Trophoblast cell (in vitro differentiated cells and primary cell): ENCODE results near the gene NAP1L4.

ENCODE experiments used
- DNase-seq, 2 donors: peaks; one replicate each; pipeline ENCODE4 v3.0.0-alpha.2; 2016
- H2AFZ ChIP-seq: 2 replicates; pipeline ENCODE4 v1.6.1; 2013; ENCODE audit warnings: low read length, moderate library complexity, mild to moderate bottlenecking; ENCODE audit not compliant: insufficient read depth, poor library complexity
- H2AK5ac ChIP-seq: 2 replicates; pipeline ENCODE4 v1.6.1; 2013; ENCODE audit warnings: mild to moderate bottlenecking, low read length
- H2BK120ac ChIP-seq: 2 replicates; pipeline ENCODE4 v1.6.1; 2013; ENCODE audit warnings: low read length, mild to moderate bottlenecking, moderate library complexity; ENCODE audit not compliant: insufficient read depth, poor library complexity
- H2BK12ac ChIP-seq: 2 replicates; pipeline ENCODE4 v1.6.1; 2013; ENCODE audit warnings: mild to moderate bottlenecking, low read length, moderate library complexity
- H2BK5ac ChIP-seq: 2 replicates; pipeline ENCODE4 v1.6.1; 2013; ENCODE audit warnings: low read length, low read depth, moderate library complexity, mild to moderate bottlenecking; ENCODE audit not compliant: poor library complexity
- H3K14ac ChIP-seq: 2 replicates; pipeline ENCODE4 v1.6.1; 2013; ENCODE audit warnings: mild to moderate bottlenecking, low read length
- H3K18ac ChIP-seq: 2 replicates; pipeline ENCODE4 v1.6.1; 2013; ENCODE audit warnings: mild to moderate bottlenecking, low read length
- H3K23ac ChIP-seq: 2 replicates; pipeline ENCODE4 v1.6.1; 2013; ENCODE audit warnings: low read length
- H3K27ac ChIP-seq: 2 replicates; pipeline ENCODE4 v1.5.1; 2013; ENCODE audit warnings: low read depth, mild to moderate bottlenecking, inconsistent platforms, low read length, moderate library complexity
- H3K27me3 ChIP-seq: 2 replicates; pipeline ENCODE4 v1.6.1; 2013; ENCODE audit warnings: inconsistent platforms, mild to moderate bottlenecking, low read length, moderate library complexity; ENCODE audit not compliant: insufficient read depth
- H3K36me3 ChIP-seq, 2 experiments: 1 replicate in 1 of 2; 2 replicates in 1 of 2; pipeline ENCODE4 v1.6.1; 2013; ENCODE audit warnings: low read length in 2 of 2, mild to moderate bottlenecking in 2 of 2, moderate library complexity in 1 of 2; ENCODE audit not compliant: insufficient read depth in 2 of 2, control insufficient read depth in 1 of 2
- H3K4ac ChIP-seq: 2 replicates; pipeline ENCODE4 v1.6.1; 2013; ENCODE audit warnings: low read depth, mild to moderate bottlenecking, low read length, moderate library complexity
- H3K4me1 ChIP-seq, 2 experiments: 1 replicate in 1 of 2; 2 replicates in 1 of 2; pipeline ENCODE4 v1.6.1; 2013; ENCODE audit warnings: low read length in 2 of 2, mild to moderate bottlenecking in 2 of 2, moderate library complexity in 1 of 2; ENCODE audit not compliant: insufficient read depth in 2 of 2, control insufficient read depth in 1 of 2
- H3K4me2 ChIP-seq: 2 replicates; pipeline ENCODE4 v1.6.1; 2013; ENCODE audit warnings: inconsistent platforms, mild to moderate bottlenecking, low read length, moderate library complexity
- H3K4me3 ChIP-seq: 2 replicates; pipeline ENCODE4 v1.5.1; 2013; ENCODE audit warnings: mild to moderate bottlenecking, low read depth, low read length, inconsistent platforms
- H3K79me1 ChIP-seq: one replicate; pipeline ENCODE4 v1.6.1; 2013; ENCODE audit warnings: low read length
- H3K79me2 ChIP-seq: 2 replicates; pipeline ENCODE4 v1.6.1; 2013; ENCODE audit warnings: low read length, mild to moderate bottlenecking; ENCODE audit not compliant: control insufficient read depth, insufficient read depth, poor library complexity
- H3K9ac ChIP-seq: 2 replicates; pipeline ENCODE4 v1.6.1; 2013; ENCODE audit warnings: mild to moderate bottlenecking, low read length
- H3K9me3 ChIP-seq: 2 replicates; pipeline ENCODE4 v1.6.1; 2013; ENCODE audit warnings: low read depth, mild to moderate bottlenecking, control low read depth, inconsistent platforms, low read length; ENCODE audit not compliant: insufficient read depth
- H4K12ac ChIP-seq: 2 replicates; pipeline ENCODE4 v1.6.1; 2013; ENCODE audit warnings: low read depth, mild to moderate bottlenecking, low read length, moderate library complexity
- H4K8ac ChIP-seq: 2 replicates; pipeline ENCODE4 v1.6.1; 2013; ENCODE audit warnings: low read depth, mild to moderate bottlenecking, low read length, moderate library complexity
- H4K91ac ChIP-seq: one replicate; pipeline ENCODE4 v1.6.1; 2013; ENCODE audit warnings: low read depth, mild to moderate bottlenecking, low read length, moderate library complexity
- WGBS: extraction: QIAGEN DNeasy Blood & Tissue Kit; methylation state at CpG from one replicate; pipeline ENCODE4 v1.1.7; 2013; ENCODE audit warnings: missing lambda C conversion rate; ENCODE audit not compliant: insufficient read length, insufficient coverage; ENCODE audit errors: extremely low coverage; 5-methylcytosine and 5-hydroxymethylcytosine counted together

The NAP1L4 gene

DNA sequence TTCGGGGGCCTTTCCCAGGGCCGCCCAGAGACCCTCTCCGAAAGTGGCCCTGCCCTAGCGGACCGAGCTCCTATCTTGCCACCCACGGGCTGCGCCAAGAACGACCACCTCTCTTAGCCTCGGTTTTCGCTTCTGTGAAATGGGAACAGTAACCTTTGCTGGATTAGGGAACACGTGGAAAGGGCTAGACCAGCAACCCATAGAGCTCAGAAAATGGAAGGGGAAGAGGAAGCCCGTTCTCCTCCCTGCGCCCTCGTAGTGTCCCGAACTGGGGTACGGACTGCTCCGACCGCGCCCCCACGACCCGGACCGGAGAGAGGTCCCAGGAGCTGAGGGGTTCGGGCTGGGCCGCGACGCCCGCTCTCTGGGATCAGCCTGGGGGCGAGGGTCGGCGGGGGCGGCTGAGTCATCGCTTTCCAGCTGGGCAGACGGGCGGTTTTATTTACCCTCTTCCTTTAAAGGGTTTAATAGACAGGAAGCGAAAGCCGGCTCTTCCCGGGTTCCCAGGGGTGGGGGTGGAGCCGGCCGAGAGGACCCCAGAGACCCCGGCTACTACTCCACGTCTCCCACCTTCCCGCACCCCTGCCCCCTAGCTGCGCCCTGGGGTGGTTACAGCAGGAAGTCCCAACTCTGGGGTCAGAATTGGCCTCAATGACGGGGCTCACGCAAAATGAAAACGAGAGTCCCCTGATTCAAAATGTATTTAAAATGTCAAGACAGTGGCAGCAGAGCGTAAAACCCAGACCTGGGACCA is 62.0 kb downstream of the NAP1L4 start:
- Histone ChIP-seq H3K4me3 (no peak overlapping the region), H3K14ac (peak overlapping the region; percentile 24), H3K18ac (peak overlapping the region; percentile 48), H3K4ac (no peak overlapping the region), H3K27ac (peak overlapping the region; percentile 12), H3K36me3 (no peaks in the 10 kb centered on the region), H3K23ac (no peak overlapping the region), H3K27me3 (peaks cover 36% of the 10 kb centered on the region), H4K91ac (peak overlapping the region; percentile 31), H4K12ac (peak overlapping the region; percentile 64), H2BK12ac (peak overlapping the region; percentile 84), H3K79me2 (no peaks in the 10 kb centered on the region), H3K4me2 (peak overlapping the region; percentile 60), H4K8ac (peak overlapping the region; percentile 74), H2AFZ (peak overlapping the region; percentile 8), H2BK5ac (no peak overlapping the region), H2BK120ac (peak overlapping the region; percentile 23), H3K4me1 (peaks cover 15 to 29% of the 10 kb centered on the region in 2 experiments), H3K9me3 (peaks cover 14% of the 10 kb centered on the region), H3K9ac (no peak overlapping the region), H2AK5ac (peak overlapping the region; percentile 27), H3K79me1 (peaks cover 5% of the 10 kb centered on the region)
- WGBS: no CpG with 5 or more reads among the region's 47 CpGs
- peak; percentile 22 to 53 for DNase-seq

DNA sequence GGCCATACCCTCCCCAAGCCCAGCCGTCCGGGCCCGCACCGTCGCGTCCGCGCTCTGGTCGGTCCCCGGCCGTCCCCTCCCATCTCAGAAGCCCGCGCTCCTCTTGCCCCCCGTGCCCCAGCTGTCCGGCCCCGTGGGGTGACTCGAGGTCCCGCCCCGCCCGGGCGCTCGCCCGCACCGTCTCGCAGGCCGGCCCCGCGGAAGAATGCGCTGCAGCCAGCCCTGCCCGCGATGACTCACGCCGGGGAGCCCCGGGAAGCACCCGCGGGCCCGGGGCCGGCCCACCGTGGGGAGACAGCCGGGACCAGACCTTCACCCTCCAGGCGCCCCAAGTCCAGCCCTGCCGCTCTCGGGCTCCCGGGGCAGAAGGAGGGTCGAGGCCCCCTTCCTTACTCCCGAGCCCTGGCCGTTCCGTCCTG is 62.6 kb downstream of the NAP1L4 start:
- H3K79me2 ChIP-seq: no peaks in the 10 kb centered on the region
- H4K8ac ChIP-seq: peak overlapping the region; percentile 74
- peaks cover 5% of the 10 kb centered on the region for H3K79me1 ChIP-seq
- H2BK120ac ChIP-seq: peak overlapping the region; percentile 23
- no peak overlapping the region for H4K12ac ChIP-seq
- H3K4ac ChIP-seq: no peak overlapping the region
- peak overlapping the region; percentile 84 for H2BK12ac ChIP-seq
- peaks cover 14% of the 10 kb centered on the region for H3K9me3 ChIP-seq
- no peak overlapping the region for H3K9ac ChIP-seq
- no peak overlapping the region for H2AK5ac ChIP-seq
- no CpG with 5 or more reads among the region's 48 CpGs for WGBS
- peak overlapping the region; percentile 31 for H4K91ac ChIP-seq
- H3K4me3 ChIP-seq: no peak overlapping the region
- DNase-seq: peak; percentile 66 to 73
- H2BK5ac ChIP-seq: no peak overlapping the region
- peak overlapping the region; percentile 13 for H3K14ac ChIP-seq
- H3K23ac ChIP-seq: no peak overlapping the region
- no peak overlapping the region for H3K27ac ChIP-seq
- H3K4me2 ChIP-seq: peak overlapping the region; percentile 60
- H3K27me3 ChIP-seq: peaks cover 36% of the 10 kb centered on the region
- peaks cover 15 to 29% of the 10 kb centered on the region in 2 experiments for H3K4me1 ChIP-seq
- H2AFZ ChIP-seq: no peak overlapping the region
- peak overlapping the region; percentile 48 for H3K18ac ChIP-seq
- H3K36me3 ChIP-seq: no peaks in the 10 kb centered on the region

DNA sequence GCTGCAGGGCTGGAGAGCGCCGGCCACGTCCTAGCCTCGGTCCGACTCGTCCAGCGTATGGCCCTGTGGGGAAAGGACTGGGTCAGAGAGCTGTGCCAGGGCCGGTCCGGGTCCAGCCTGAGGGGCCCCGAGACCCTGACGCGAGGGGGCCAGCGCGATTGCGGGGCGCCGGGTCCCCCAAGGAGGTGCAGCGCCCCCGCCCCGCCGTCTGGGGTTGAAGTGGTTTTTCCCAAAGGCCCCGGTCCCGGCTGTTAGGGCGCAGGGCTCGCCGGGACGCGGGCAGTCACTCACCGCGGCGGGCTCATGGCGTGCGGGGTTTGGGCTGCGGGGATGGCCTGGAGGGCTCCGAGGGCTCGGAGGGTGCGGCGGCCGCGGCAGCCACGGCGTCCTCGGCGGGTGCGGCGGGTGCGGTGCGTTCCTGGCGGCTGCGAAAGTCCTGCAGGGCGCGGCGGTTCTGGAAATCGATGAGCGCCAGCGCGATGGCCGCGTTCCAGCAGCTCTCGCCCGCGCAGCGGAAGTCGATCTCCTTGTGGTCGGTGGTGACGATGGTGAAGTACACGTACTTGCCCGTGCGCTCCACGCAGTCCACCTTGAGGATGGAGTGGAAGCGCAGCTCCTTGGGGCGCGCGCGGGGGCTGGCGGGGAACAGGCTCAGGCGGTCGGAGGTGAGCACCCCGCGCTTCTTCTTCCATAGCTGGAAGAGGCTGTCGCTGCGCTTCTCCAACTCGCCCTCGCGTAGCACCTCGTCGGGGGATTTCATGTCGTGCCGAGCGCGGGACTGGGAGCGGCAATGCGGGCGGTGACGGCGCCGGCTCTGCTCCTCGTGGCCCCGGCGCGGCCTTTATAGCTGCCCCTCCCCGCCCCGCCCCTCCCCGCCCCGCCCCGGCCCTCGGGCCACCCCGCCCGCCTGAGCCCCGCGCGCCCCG is 63.3 kb downstream of the NAP1L4 start, which contains the start of gene PHLDA2:
Gene PHLDA2, minus strand, starts transcription at position 816 of the 926 bp plus-strand sequence. Its CDS starts 56 bp downstream, at position 760.
- H3K9ac ChIP-seq: peak within 1 kb of the TSS; percentile 8
- peak within 1 kb of the TSS; percentile 48 for H3K18ac ChIP-seq
- H3K9me3 ChIP-seq: peaks cover 14% of the 10 kb centered on the region
- DNase-seq: peak; percentile 48 to 70
- peaks cover 36% of the 10 kb centered on the region for H3K27me3 ChIP-seq
- no peaks in the 10 kb centered on the region for H3K79me2 ChIP-seq
- H4K12ac ChIP-seq: peak within 1 kb of the TSS; percentile 64
- peak within 1 kb of the TSS; percentile 78 for H2AFZ ChIP-seq
- peak within 1 kb of the TSS; percentile 74 for H4K8ac ChIP-seq
- peak within 1 kb of the TSS; percentile 31 for H4K91ac ChIP-seq
- peaks cover 15 to 29% of the 10 kb centered on the region in 2 experiments for H3K4me1 ChIP-seq
- H3K14ac ChIP-seq: peak within 1 kb of the TSS; percentile 68
- peak within 1 kb of the TSS; percentile 60 for H3K4me2 ChIP-seq
- peak within 1 kb of the TSS; percentile 27 for H2AK5ac ChIP-seq
- peak within 1 kb of the TSS; percentile 23 for H2BK120ac ChIP-seq
- H3K23ac ChIP-seq: no peak within 1 kb of the TSS
- no peaks in the 10 kb centered on the region for H3K36me3 ChIP-seq
- WGBS: no CpG with 5 or more reads among the region's 113 CpGs
- no peak within 1 kb of the TSS for H2BK5ac ChIP-seq
- H3K4me3 ChIP-seq: peak within 1 kb of the TSS; percentile 68
- H3K27ac ChIP-seq: peak within 1 kb of the TSS; percentile 12
- no peak within 1 kb of the TSS for H3K4ac ChIP-seq
- peaks cover 5% of the 10 kb centered on the region for H3K79me1 ChIP-seq
- peak within 1 kb of the TSS; percentile 84 for H2BK12ac ChIP-seq

DNA sequence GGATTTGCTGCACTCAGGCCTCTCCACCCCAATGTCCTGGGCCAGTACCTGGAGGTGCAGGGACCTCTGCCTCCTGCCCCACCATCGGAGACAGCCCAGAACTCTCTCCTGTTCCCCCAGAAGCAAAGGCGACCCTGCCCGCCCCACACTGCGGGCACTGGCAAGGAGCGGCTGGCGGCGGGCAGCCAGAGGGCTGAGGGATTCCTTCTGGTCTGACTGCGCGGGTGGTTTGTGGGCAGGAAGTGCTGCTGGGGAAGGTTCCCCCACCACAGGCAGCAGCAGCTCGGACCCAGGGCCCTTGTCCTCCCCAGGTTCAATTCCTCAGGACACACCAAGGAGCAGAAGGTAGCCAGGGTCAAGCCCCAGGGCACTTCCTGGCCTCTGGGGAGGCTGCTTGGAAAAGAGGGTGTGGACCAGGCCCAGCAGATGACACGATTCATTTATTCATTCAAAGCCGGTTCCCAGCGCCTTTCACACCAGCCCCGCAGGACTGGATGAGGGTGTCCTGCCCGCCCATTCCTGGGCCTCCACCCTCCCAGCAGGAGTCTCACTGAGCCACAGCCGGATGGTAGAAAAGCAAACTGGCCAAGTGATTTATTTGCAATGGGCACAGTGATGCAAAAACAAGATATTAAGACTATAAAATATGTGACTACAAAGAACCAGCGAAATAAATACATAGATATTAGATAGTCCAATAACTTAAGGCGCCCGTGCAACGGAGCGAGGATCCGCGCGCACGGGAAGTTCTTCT is 64.1 kb downstream of the NAP1L4 start:
- no peak overlapping the region for H2AFZ ChIP-seq
- peak in 1 of 2 donors; percentile 37 for DNase-seq
- no peak overlapping the region for H3K18ac ChIP-seq
- H3K9me3 ChIP-seq: peaks cover 14% of the 10 kb centered on the region
- no CpG with 5 or more reads among the region's 25 CpGs for WGBS
- H2AK5ac ChIP-seq: no peak overlapping the region
- H3K4me1 ChIP-seq: peaks cover 15 to 22% of the 10 kb centered on the region in 2 experiments
- no peak overlapping the region for H2BK12ac ChIP-seq
- no peak overlapping the region for H2BK5ac ChIP-seq
- H3K79me1 ChIP-seq: peaks cover 5% of the 10 kb centered on the region
- peak overlapping the region; percentile 68 for H3K4me3 ChIP-seq
- no peaks in the 10 kb centered on the region for H3K79me2 ChIP-seq
- no peak overlapping the region for H3K4ac ChIP-seq
- no peak overlapping the region for H2BK120ac ChIP-seq
- no peak overlapping the region for H3K14ac ChIP-seq
- H3K27ac ChIP-seq: no peak overlapping the region
- no peak overlapping the region for H4K12ac ChIP-seq
- no peak overlapping the region for H3K23ac ChIP-seq
- H4K8ac ChIP-seq: no peak overlapping the region
- H3K9ac ChIP-seq: no peak overlapping the region
- no peaks in the 10 kb centered on the region for H3K36me3 ChIP-seq
- no peak overlapping the region for H4K91ac ChIP-seq
- H3K4me2 ChIP-seq: peak overlapping the region; percentile 58
- H3K27me3 ChIP-seq: peaks cover 36% of the 10 kb centered on the region
